T-helper 1 cell treated with Interleukin-12 subunit alpha and Interleukin-12 subunit beta and Interleukin-4 antibody, amounts not matched to agents 30 ng/mL and 1 ng/mL, for 36 hours (primary cell): ENCODE measurements around the gene OR2AT4. TPM values are rescaled to one million over a fixed set of nuclear protein-coding genes. Genes with fewer than 3 reads are reported as not detected.
"Not testable (repeated sequence)": the region's sequence is repeated elsewhere in the genome, so short reads cannot be mapped to it uniquely, and the experiment has no call there.

Experiments
- intact Hi-C: fragments of 100-400 bp; cut with micrococcal nuclease; formaldehyde crosslinking; loops from one replicate; pipeline ENCODE4 v1.15.1; 2024
- total RNA-seq: library from RNA; stranded (reverse); gene quantifications from 2 replicates; pipeline ENCODE4 v1.2.3, GENCODE V29; 2022

Gene OR2AT4
- total RNA-seq, 1 donor from 2014 or later, result not detected

GRCh38 chr11:75068993-75069392 is 27.7 kb downstream of the OR2AT4 start:
- intact Hi-C loops, result no loop called here

DNA sequence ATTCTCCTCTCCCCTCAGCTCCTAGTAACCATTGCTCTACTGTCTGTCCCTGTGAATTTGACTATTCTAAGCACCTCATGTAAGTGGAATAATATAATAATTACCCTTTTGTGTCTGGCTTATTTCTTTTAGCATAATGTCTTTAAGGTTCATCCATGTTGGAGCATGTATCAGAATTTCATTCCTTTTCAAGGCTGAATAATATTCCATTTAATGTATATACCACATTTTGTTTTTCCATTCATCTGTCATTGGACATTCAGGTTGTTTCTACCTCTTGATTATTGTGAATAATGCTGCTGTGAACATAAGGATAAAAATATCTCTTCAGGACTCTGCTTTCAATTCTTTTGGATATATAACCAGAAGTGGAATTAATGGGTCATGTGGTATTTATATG is 28.1 kb downstream of the OR2AT4 start:
- intact Hi-C loops, result no loop called here

GRCh38 chr11:75066061-75066460 is 30.6 kb downstream of the OR2AT4 start:
- intact Hi-C loops, result no loop called here

DNA sequence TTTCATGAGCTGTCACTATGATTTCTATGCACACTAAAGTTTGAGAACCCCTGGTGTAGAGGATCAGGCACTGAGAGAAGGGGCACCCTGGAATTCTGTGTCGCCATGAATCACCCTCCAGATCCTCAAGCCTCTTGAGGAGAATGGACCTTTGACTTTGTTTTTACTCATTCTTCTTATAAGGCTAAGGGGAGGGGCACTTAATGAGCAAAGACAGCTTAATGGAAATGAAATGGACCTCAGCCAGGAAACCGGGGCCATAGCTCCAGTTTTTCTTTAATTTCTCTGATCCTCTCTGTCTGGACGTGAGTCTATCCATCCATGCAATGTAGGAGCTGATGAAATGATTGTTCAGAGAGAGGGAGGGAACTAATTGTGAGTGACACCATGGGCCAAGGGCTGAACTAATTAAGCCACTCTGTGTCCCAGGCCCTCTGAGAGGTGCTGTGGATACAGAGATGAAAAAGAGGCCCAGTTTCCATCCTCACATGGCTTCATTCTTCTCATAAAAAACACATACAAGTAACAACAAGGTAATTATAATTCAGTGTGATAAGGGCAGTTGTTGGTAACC is 32.8 kb downstream of the OR2AT4 start:
- intact Hi-C loops, result no loop called here

DNA sequence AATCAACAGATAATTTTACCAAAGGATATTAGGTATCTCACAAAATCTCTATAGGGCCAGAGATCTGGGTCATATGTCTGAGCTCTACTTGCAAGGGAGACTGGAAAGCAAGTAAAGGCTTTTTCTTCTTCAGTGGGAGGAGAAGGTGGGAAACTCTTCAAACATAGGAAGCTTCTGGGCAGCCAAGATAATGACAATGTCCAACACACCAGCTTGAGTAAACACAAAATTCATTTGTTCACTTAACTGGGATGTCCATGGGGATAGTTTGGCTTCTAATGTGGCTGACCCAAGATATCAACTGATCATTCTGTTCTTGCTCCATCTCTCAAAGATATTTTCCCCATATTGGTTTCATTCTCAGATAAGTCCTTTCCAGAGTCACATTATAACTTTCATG is 37.4 kb downstream of the OR2AT4 start:
- intact Hi-C loops, result no loop called here

DNA sequence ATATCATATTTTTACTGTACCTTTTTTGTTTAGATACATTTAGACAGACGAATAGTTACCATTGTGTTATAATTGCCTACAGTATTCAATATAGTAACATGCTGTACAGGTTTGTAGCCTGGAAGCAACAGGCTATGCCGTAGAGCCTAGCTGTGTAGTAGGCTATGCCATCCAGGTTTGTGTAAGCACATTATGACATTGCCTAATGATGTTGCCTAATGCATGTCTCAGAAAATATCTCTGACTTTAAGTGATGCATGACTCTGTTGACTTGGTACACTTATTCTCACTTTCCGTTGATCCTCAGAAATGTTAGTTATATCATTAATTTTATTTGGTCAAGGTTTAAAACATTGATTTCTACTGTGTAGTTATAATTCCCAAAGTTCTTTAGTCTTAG is 39.9 kb downstream of the OR2AT4 start:
- intact Hi-C loops, result no loop called here

GRCh38 chr11:75055511-75055910 is 41.2 kb downstream of the OR2AT4 start:
- intact Hi-C loops, result no loop called here

GRCh38 chr11:75052457-75052856 is 44.2 kb downstream of the OR2AT4 start:
- intact Hi-C loops, result no loop called here

- intact Hi-C loops, result no loop called here
Measured at GRCh38 chr11:75051043-75051442, 45.6 kb downstream of the OR2AT4 start.

- intact Hi-C loops, result no loop called here
Measured at GRCh38 chr11:75050516-75050915, 46.2 kb downstream of the OR2AT4 start.

- intact Hi-C loops, result not testable (repeated sequence)
Measured at GRCh38 chr11:75049501-75050266, 47.0 kb downstream of the OR2AT4 start.

- intact Hi-C loops, result no loop called here
Measured at GRCh38 chr11:75047191-75047590, 49.5 kb downstream of the OR2AT4 start.

DNA sequence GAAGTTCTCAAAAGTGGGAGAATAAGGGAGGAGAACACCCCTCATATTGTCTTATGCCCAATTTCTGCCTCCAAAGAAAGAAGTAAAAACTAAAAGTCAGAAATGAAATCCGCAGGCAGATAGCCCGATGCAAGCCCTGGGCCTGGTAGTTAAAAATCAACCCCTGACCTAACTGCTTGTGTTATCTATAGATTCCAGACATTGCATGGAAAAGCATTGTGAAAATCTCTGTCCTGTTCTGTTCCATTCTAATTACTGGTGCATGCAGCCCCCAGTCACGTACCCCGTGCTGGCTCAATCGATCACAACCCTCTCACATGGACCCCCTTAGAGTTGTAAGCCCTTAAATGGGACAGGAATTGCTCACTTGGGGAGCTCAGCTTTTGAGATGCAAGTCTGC is 50.0 kb downstream of the OR2AT4 start:
- intact Hi-C loops, result not testable (repeated sequence)

DNA sequence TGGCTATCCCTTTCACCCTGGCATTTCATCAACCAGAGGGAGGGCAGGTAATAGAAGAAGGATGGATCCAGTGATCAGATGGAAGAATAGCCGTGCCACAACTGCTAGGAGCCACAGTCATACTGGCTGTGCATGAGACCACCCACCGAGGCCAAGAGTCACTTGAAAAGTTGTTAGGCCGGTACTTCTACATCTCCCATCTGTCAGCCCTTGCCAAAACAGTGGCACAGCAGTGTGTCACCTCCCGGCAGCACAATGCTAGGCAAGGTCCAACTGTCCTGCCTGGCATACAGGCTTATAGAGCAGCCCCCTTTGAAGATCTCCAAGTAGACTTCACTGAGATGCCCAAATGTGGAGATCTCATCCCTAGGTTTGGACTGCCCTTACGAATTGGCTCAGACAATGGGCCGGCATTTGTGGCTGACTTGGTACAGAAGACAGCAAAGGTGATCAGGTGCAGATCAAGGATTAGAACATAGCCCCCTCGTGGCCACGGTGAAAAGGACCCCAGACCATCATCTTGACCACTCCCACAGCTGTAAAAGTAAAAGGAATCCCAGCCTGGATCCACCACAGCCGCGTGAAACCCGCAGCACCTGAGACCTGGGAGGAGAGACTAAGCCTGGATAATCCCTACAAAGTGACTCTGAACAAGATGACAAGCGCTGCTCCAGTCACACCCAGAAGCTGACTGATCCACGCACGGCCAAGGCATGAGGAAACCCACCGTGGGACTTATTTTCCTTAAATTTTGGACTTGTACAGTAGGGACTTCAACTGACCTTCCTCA is 52.1 kb downstream of the OR2AT4 start:
- intact Hi-C loops, result not testable (repeated sequence)

DNA sequence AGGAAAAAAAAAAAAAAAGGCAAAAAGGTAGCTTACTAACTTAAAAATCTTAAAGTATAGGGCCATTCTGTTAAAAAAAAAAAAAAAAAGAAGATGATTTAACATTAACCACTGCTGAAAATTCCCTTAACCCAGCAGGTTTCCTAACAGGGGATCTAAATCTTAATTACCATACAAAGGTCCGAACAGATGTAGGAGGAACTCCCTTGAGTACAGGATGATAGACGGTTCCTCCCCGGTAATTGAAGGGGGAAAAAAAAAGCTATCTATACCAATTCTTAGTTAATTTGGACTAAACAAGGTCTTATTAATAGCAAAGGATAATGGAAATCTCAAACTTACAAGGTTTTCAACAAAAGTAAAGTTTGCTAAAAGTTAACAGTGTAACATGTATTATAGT is 54.9 kb downstream of the OR2AT4 start:
- intact Hi-C loops, result not testable (repeated sequence)

DNA sequence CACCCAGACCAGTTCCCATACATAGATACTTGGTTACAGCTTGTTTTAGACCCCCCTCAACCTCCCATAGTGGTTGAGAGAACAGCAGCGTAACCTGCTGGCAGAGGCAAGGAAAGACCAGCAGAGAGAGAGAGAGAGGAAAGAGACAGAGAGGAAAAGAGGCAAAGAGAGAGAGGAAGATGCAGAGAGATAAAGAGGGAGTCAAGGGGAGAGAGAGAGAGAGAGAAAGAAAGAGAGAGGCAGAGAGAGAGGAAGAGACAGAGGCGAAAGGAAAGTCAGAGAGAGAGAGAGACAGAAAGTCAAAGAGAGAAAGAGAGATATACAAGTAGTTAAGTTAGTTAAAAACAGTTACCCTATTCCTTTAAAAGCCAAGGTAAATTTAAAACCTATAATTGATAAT is 55.4 kb downstream of the OR2AT4 start:
- intact Hi-C loops, result no loop called here

DNA sequence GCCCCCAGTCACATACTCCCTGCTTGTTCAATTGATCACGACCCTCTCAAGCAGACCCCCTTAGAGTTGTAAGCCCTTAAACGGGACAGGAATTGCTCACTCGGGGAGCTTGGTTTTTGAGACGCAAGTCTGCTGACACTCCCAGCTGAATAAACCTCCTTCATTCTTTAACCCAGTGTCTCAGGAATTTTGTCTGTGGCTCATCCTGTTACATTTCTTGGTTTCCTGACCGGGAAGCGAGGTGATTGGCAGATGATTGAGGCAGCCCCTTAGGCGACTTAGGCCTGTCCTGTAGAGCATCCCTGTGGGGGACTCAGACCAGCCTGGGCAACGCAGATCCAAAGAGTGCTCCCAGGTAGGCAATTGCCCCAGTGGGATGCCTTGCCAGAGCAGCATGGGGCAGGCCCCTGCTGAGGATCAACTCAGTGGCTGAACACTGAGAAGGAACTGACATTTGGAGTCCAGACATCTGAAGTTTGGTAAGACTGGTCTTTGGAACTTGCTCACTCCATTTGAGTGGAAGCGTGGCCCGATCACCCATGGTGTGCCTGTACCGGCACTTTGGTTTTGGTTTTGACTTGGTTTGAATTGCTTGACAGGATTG is 56.4 kb downstream of the OR2AT4 start:
- intact Hi-C loops, result no loop called here

DNA sequence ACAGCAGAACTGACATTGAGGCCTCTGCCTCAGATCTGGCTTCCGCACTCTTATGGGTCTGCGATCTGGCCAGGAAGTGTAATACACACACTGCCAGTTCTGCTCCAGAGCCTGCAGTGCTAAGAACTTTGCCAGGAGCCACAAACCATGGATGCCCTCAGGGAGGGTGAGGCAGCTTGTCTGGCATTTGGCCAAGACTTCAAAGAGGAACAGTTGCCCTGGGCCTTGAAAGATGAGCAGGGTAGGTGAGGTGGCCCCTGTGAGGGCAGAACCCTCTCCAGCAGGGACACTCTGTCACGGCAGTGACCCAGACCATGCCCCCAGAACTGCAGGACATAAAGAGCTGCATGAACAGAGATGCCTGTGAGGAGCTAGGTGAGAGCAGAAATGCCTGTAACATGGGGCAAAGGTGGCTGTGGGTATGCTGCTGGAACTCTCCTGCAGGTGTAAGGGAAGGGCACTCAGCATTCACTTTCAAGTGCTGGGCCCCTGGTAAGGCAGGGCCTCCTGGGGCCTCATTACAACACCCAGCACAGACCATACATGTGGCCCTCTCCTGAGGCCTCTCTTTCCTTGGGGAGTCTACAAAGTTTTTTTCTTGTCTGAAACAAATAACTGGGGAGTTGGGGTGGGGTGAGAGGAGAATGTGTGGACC is 60.6 kb downstream of the OR2AT4 start:
- intact Hi-C loops, result no loop called here

- intact Hi-C loops, result no loop called here
Measured at GRCh38 chr11:75035256-75035655, 61.4 kb downstream of the OR2AT4 start.

DNA sequence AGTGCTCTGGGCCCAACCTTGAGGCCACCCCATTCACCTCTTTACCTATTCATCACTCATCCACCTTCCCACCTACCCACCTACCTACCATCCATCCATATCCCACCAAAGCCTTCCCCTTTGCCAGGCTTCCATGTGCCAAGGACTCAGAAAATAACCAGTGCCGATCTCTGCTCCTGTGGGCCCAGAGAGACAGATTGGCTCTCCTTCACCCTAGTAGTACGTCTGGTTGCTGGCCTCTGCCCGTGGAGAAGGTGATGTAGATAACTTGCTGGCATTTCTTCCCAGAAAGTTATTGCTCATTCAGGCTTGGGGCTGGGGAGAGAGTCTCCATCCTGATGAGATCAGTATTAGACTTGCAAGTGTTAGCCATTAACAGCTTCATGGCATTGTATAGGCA is 62.8 kb downstream of the OR2AT4 start:
- intact Hi-C loops, result no loop called here

DNA sequence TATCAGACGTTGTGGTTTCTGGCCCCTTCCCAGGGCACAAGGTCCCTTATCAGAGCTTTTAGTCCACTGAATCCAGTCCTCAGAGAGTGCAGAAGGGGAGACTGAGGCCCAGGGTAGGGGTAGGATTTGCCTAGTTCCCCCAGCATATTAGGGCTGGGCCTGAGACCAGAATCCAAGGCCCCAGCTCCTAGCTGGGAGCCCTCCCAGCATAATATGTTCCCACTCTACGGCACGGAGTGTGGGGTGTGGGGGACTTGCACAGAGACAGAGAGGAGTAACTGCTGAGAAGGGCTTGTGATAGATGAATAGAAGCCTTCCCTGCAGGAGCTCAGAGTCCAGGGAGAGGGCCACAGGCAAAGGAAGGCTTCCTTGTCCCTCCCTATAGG is 64.1 kb downstream of the OR2AT4 start:
- intact Hi-C loops, result loop anchor here (1.0 kb wide), 1 partner anchor 103 kb away; no protein-coding TSS in a partner anchor
